ENCODE measurements around the gene PINK1.

DNA sequence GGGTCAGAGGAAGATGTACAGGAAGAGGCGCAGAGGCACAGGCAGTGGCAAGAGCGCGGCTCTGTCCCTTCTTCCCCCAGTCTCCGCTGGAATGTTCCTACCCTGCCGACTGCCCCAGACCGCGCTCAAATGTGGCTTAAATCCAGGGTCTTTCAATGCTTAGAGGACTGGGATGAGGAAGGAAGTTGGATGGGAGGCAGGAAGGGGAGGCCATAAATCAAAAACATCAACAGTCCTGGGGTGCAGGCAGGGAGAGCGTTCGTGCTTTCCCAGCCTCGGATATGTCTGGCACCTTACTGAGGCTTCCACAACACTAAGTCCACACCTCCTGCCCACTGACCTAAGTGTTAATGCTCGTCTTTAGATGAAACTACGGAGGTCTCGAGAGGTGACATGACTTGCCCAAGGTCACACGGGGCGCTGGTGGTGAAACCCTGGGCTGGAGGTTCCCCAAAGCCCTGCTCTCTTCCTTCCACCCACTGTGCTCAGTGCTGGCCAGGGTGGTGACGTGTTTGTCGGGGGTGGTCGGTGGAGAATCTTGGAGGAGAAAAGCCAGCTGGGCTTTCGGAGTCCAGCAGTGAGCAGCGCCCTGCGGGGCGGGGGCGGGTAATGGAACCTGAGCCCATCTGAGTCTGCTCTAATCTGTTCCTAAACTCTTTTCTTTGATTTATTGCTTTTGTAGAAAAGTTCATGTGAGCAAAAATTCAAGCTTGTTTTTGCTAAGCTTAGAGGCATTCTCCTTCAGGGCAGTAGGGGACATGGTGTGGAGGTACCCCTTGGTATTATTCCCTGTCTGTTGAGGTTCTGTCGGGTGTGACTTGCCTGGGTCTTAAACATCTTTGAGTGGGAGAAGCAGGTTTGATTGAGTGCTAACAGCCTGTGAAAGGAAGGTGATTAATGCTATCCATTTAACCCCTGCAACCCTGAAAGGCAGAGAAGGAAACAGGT lies 43.7 kb upstream of the PINK1 start:
- TF ChIP-seq EP300 (IDR thresholded peaks at IDR 0.05; ENCODE audit: borderline replicate concordance in 1 of 2, low read depth in 1 of 2, low read length in 1 of 2) (no peak), CHD2 (IDR thresholded peaks at IDR 0.05; ENCODE audit: low read length, partially characterized antibody) (no peak), POLR2AphosphoS5 (IDR thresholded peaks at IDR 0.05; ENCODE audit: low read depth, low read length) (no peak), CTCF (IDR thresholded peaks at IDR 0.05) (no peak), EZH2phosphoT487 (IDR thresholded peaks at IDR 0.05; ENCODE audit: borderline replicate concordance, low read depth) (no peak), REST (IDR thresholded peaks at IDR 0.05; ENCODE audit: low read depth, low read length) (no peak), YY1 (IDR thresholded peaks at IDR 0.05; ENCODE audit: low read depth) (no peak), PBX3 (IDR thresholded peaks at IDR 0.05) (no peak), MAX (IDR thresholded peaks at IDR 0.05; ENCODE audit: low read depth) (no peak), FOSL2 (IDR thresholded peaks at IDR 0.05; ENCODE audit: borderline replicate concordance, low read depth) (no peak), JUND (IDR thresholded peaks at IDR 0.05) (no peak), RAD21 (IDR thresholded peaks at IDR 0.05; ENCODE audit: low read length) (no peak)
